ENCODE measurements around the gene RBM33.

Gene RBM33

GRCh38 chr7:155602156-155602555, 42.3 kb upstream of the RBM33 start:
- TF ChIP-seq, protein P1, sequence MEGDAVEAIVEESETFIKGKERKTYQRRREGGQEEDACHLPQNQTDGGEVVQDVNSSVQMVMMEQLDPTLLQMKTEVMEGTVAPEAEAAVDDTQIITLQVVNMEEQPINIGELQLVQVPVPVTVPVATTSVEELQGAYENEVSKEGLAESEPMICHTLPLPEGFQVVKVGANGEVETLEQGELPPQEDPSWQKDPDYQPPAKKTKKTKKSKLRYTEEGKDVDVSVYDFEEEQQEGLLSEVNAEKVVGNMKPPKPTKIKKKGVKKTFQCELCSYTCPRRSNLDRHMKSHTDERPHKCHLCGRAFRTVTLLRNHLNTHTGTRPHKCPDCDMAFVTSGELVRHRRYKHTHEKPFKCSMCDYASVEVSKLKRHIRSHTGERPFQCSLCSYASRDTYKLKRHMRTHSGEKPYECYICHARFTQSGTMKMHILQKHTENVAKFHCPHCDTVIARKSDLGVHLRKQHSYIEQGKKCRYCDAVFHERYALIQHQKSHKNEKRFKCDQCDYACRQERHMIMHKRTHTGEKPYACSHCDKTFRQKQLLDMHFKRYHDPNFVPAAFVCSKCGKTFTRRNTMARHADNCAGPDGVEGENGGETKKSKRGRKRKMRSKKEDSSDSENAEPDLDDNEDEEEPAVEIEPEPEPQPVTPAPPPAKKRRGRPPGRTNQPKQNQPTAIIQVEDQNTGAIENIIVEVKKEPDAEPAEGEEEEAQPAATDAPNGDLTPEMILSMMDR (conservative IDR thresholded peaks at IDR 0.05; ENCODE audit: low read depth, low read length), result no peak
- Histone ChIP-seq H3K9ac (no peak overlapping the region), H2AFZ (ENCODE audit: low read depth) (no peak overlapping the region), H3K4me3 (IDR thresholded peaks at IDR 0.05; ENCODE audit: insufficient read depth, low read depth, low read length) (no peak overlapping the region), H4K20me1 (ENCODE audit: insufficient read depth) (no peaks in the 10 kb centered on the region), H3K4me1 (ENCODE audit: low read depth, poor library complexity, severe bottlenecking) (no peaks in the 10 kb centered on the region), H3K27ac (no peak overlapping the region), H3K79me2 (ENCODE audit: insufficient read depth, low read depth) (no peaks in the 10 kb centered on the region), H3K27me3 (ENCODE audit: insufficient read depth, low read depth) (no peaks in the 10 kb centered on the region), H3K4me2 (no peak overlapping the region), H3K36me3 (ENCODE audit: insufficient read depth) (no peaks in the 10 kb centered on the region)

GRCh38 chr7:155602750-155603149, 41.7 kb upstream of the RBM33 start:
- Histone ChIP-seq H3K4me1 (ENCODE audit: low read depth, poor library complexity, severe bottlenecking) (no peaks in the 10 kb centered on the region), H3K4me3 (IDR thresholded peaks at IDR 0.05; ENCODE audit: insufficient read depth, low read depth, low read length) (no peak overlapping the region), H2AFZ (ENCODE audit: low read depth) (no peak overlapping the region), H3K9ac (no peak overlapping the region), H3K79me2 (ENCODE audit: insufficient read depth, low read depth) (no peaks in the 10 kb centered on the region), H3K27me3 (ENCODE audit: insufficient read depth, low read depth) (no peaks in the 10 kb centered on the region), H3K27ac (no peak overlapping the region), H3K36me3 (ENCODE audit: insufficient read depth) (no peaks in the 10 kb centered on the region), H3K4me2 (no peak overlapping the region), H4K20me1 (ENCODE audit: insufficient read depth) (no peaks in the 10 kb centered on the region)
- TF ChIP-seq, protein P1 (conservative IDR thresholded peaks at IDR 0.05; ENCODE audit: low read depth, low read length), result no peak

DNA sequence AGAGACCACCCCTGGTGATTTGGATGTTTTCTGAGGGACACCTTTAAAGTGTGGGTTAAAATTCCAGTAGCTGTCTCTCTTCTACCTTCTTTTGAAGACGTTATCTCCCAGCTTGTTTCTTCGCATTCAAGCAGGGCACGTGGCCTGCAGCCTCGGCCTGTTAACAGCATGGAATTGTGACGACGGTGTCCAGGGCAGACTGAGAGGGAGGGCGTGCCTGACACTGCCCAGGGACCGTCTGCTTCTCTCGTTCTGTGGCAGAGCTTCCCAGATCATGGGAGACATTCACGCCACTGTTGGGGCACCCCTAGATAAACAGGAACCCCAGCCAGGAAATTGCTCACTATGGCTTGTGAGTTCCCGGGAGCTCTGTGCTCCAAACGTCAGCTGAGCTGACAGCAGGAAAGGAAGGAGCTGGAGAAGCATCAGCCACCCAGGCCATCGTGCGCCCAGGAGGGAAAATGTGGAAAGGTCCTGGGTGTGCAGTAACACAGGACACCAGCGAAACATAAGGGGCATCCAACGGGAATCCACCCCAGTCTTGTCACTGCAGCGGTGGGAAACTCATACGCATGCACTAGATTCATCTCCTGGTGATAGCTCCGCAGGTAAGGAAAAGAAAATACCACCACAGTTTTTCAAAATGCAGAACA, 41.1 kb upstream of the RBM33 start:
- TF ChIP-seq, protein P1 (conservative IDR thresholded peaks at IDR 0.05; ENCODE audit: low read depth, low read length), result no peak
- Histone ChIP-seq H3K36me3 (ENCODE audit: insufficient read depth) (no peaks in the 10 kb centered on the region), H3K4me1 (ENCODE audit: low read depth, poor library complexity, severe bottlenecking) (no peaks in the 10 kb centered on the region), H3K27ac (no peak overlapping the region), H4K20me1 (ENCODE audit: insufficient read depth) (no peaks in the 10 kb centered on the region), H3K79me2 (ENCODE audit: insufficient read depth, low read depth) (no peaks in the 10 kb centered on the region), H2AFZ (ENCODE audit: low read depth) (no peak overlapping the region), H3K27me3 (ENCODE audit: insufficient read depth, low read depth) (no peaks in the 10 kb centered on the region), H3K4me3 (IDR thresholded peaks at IDR 0.05; ENCODE audit: insufficient read depth, low read depth, low read length) (no peak overlapping the region), H3K4me2 (no peak overlapping the region), H3K9ac (no peak overlapping the region)

DNA sequence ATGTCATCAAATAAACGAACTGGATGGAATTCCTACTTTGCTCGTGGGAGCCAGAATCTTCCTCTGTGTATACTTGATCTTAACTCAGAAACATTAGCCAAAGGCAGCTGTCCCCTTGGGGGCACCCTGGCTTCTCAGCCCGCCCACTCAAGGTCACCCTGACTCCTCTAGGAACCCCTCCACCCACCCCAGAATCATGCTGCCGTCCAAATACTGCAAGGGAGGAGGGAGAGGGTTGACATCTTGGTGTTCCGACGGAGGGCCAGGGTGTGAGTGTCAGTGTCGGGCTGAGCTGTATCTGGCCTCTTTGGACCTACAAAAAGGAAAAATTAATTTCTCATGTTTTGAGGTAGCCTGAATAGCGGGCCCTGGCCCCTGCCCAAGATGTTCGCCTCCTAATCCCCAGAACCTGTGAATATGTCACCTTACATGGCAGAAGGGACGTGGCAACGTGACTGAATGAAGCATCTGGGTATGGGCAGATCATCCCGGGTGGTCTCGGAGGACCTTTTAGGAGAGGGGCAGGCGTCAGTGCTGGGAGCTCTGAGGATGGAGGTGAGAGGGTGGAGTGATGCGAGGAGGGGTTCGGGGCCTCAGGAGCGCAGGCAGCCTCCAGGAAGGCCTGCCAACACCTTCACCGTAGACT, 40.5 kb upstream of the RBM33 start:
- no peaks in the 10 kb centered on the region for H4K20me1 ChIP-seq (ENCODE audit: insufficient read depth)
- TF ChIP-seq, protein P1 (conservative IDR thresholded peaks at IDR 0.05; ENCODE audit: low read depth, low read length), result no peak
- no peak overlapping the region for H3K27ac ChIP-seq
- no peaks in the 10 kb centered on the region for H3K36me3 ChIP-seq (ENCODE audit: insufficient read depth)
- no peak overlapping the region for H2AFZ ChIP-seq (ENCODE audit: low read depth)
- H3K9ac ChIP-seq, result no peak overlapping the region
- H3K79me2 ChIP-seq (ENCODE audit: insufficient read depth, low read depth), result no peaks in the 10 kb centered on the region
- no peaks in the 10 kb centered on the region for H3K4me1 ChIP-seq (ENCODE audit: low read depth, poor library complexity, severe bottlenecking)
- no peak overlapping the region for H3K4me2 ChIP-seq
- no peaks in the 10 kb centered on the region for H3K27me3 ChIP-seq (ENCODE audit: insufficient read depth, low read depth)
- H3K4me3 ChIP-seq (IDR thresholded peaks at IDR 0.05; ENCODE audit: insufficient read depth, low read depth, low read length), result no peak overlapping the region

Measured in KMS-11 (cell line).